ENCODE data around the gene OGDH.

GRCh38 chr7:44698046-44698580 lies 91.7 kb downstream of the OGDH start:
- TF ChIP-seq EZH2 (IDR thresholded peaks at IDR 0.05; ENCODE audit: insufficient read depth, poor library complexity, severe bottlenecking) (no peak), EZH2phosphoT487 (IDR thresholded peaks at IDR 0.05; ENCODE audit: insufficient read depth, low read depth) (no peak)
